GM18520 (cell line): ENCODE results near the gene LCORL.
A peak's percentile ranks its signal among the peaks of the same experiment; 100 is the strongest.

Experiments used
- ATAC-seq: cut with Tn5 transposase; IDR thresholded peaks from one replicate; pipeline ENCODE4 v1.9.1; 2021; ENCODE audit not compliant: unreplicated experiment

Gene LCORL

GRCh38 chr4:17939054-17939453 is 82.5 kb downstream of the LCORL start:
- no peak for ATAC-seq

GRCh38 chr4:17934286-17934685 is 87.3 kb downstream of the LCORL start:
- ATAC-seq = no peak

- no peak for ATAC-seq
Observed at GRCh38 chr4:17933126-17933525, 88.4 kb downstream of the LCORL start.

GRCh38 chr4:17932041-17932440 is 89.5 kb downstream of the LCORL start:
- ATAC-seq = no peak

GRCh38 chr4:17930256-17930655 is 91.3 kb downstream of the LCORL start:
- ATAC-seq = no peak

GRCh38 chr4:17924189-17924588 is 97.4 kb downstream of the LCORL start:
- no peak for ATAC-seq

GRCh38 chr4:17921451-17921850 is 100.1 kb downstream of the LCORL start:
- no peak for ATAC-seq

- no peak for ATAC-seq
Observed at GRCh38 chr4:17920681-17921080, 100.9 kb downstream of the LCORL start.

GRCh38 chr4:17915439-17915838 is 106.1 kb downstream of the LCORL start:
- ATAC-seq = no peak

- ATAC-seq = no peak
Observed at GRCh38 chr4:17912011-17912410, 109.5 kb downstream of the LCORL start.

GRCh38 chr4:17911608-17912007 is 109.9 kb downstream of the LCORL start:
- ATAC-seq = no peak

GRCh38 chr4:17898553-17899055 is 123.0 kb downstream of the LCORL start:
- no peak for ATAC-seq

- ATAC-seq = no peak
Observed at GRCh38 chr4:17895481-17895880, 126.1 kb downstream of the LCORL start.

GRCh38 chr4:17894421-17894820 is 127.1 kb downstream of the LCORL start:
- ATAC-seq = no peak

GRCh38 chr4:17889692-17890091 is 131.9 kb downstream of the LCORL start:
- ATAC-seq = no peak

GRCh38 chr4:17884511-17884910 is 137.0 kb downstream of the LCORL start:
- no peak for ATAC-seq

GRCh38 chr4:17884063-17884462 is 137.5 kb downstream of the LCORL start:
- ATAC-seq = no peak

GRCh38 chr4:17877661-17878060 is 143.9 kb downstream of the LCORL start:
- ATAC-seq = no peak

GRCh38 chr4:17876943-17877342 is 144.6 kb downstream of the LCORL start:
- no peak for ATAC-seq

- peak; percentile 95 for ATAC-seq
Observed at GRCh38 chr4:17875402-17876070, 146.0 kb downstream of the LCORL start.

- no peak for ATAC-seq
Observed at GRCh38 chr4:17869327-17869726, 152.2 kb downstream of the LCORL start.

GRCh38 chr4:17867276-17867675 is 154.3 kb downstream of the LCORL start:
- ATAC-seq = no peak

GRCh38 chr4:17866810-17867209 is 154.7 kb downstream of the LCORL start:
- no peak for ATAC-seq
